IPS-18c (cell line): ENCODE results near the gene KCNJ14.

ENCODE experiments used
- H3K4me3 ChIP-seq: 2 replicates; pipeline ENCODE4 v1.7.0; 2013; ENCODE audit warnings: low read depth, mild to moderate bottlenecking, low read length, moderate library complexity; ENCODE audit not compliant: insufficient read depth
- H3K9me3 ChIP-seq: one replicate; pipeline ENCODE4 v1.6.1; 2013; ENCODE audit warnings: mild to moderate bottlenecking, low read length, moderate library complexity; ENCODE audit not compliant: control insufficient read depth, insufficient read depth

The KCNJ14 gene

DNA sequence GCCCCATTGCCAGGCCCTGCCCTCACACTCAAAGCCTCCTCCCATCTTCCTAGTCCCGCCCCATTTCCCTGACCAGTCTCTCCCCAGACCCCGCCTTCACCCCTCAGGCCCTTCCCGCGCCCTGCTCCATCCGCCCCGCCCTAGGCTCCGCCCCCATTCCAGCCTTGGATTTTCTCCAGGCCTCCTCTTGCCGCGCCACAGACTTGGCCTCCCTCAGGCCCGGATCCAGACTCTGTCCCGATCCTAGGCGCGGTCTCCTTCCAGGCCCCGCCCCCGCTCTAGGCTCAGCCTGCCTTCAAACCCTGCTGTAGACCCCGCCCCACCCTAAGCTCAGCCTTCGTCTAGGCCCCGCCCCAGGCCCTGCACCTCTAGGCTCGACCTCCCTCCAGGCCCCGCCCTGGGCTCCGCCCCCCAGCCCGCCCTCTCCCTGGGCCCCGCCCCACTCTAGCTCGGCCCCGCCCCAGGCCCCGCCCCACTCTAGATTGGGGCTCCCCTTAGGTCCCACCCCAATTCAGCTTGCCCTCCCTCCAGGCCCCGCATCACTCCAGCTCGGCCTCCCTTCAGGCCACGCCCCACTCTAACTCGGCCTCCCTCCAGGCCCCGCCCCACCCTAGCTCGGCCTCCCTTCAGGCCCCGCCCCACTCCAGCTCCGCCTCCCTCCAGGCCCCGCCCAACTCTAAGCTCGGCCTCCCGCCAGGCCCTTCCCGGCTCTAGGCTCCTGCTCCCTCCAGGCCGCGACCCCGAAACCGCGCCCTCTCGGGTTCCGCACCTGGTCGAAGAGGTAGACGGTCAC is 37.7 kb downstream of the KCNJ14 start:
- peak overlapping the region; percentile 62 for H3K4me3 ChIP-seq
- H3K9me3 ChIP-seq, result peaks cover 2% of the 10 kb centered on the region

DNA sequence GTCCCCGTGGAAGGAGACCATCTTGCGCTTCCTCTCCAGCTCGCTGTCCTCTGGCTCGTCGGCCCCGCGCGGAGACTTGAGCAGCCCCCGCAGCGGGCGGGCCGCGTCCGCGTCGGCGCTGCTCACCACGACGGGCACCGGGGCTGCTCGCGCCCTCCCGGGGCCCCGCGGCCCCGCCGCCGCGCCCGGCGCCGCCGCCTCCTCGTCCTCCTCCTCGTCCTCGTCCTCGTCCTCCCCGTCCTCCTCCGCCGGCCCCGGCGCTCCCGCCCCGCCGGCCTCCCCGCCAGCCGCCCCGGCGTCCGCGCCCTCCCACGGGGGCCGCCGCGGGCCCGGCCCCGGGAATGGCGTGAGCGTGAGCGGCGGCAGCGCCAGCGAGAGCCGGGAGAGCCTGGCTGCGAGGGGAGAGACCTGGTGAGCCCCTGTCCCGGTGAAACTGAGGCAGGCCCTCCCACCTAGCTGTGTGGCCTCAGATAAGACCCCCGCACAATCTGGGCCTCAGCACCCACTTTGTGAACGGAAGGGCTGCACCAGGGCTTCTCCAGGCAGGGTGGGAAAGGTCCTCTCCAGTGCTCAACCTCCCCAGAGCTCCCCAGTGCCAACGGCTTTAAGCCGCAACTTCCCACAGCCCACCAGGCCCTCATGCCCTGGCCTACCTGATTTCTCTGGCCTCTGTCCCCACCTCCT is 38.5 kb downstream of the KCNJ14 start:
- H3K4me3 ChIP-seq, result peak overlapping the region; percentile 62

DNA sequence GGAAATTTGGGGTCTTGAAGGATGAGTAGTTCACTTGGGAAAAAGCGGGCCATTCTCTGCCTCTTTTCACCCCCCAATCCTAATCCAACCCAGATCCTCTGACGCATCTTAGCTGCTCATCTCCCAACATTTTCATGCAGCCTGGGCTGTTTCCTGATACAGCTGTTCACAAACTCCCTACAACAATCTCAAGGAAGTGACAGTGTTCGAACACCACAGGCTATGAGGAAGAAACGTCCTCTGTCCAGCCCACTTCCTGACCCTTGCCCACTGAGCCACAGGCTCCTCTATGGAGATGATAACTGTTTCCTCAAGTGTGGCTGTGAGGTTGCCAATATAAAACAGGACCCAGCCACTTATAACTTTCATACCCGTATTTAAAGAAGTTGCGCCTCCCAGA is 40.0 kb downstream of the KCNJ14 start:
- Histone ChIP-seq H3K9me3 (peaks cover 2% of the 10 kb centered on the region), H3K4me3 (no peak overlapping the region)

More for the DNA sequence above, 38.5 kb downstream of the KCNJ14 start:
- H3K9me3 ChIP-seq, result peaks cover 2% of the 10 kb centered on the region

DNA sequence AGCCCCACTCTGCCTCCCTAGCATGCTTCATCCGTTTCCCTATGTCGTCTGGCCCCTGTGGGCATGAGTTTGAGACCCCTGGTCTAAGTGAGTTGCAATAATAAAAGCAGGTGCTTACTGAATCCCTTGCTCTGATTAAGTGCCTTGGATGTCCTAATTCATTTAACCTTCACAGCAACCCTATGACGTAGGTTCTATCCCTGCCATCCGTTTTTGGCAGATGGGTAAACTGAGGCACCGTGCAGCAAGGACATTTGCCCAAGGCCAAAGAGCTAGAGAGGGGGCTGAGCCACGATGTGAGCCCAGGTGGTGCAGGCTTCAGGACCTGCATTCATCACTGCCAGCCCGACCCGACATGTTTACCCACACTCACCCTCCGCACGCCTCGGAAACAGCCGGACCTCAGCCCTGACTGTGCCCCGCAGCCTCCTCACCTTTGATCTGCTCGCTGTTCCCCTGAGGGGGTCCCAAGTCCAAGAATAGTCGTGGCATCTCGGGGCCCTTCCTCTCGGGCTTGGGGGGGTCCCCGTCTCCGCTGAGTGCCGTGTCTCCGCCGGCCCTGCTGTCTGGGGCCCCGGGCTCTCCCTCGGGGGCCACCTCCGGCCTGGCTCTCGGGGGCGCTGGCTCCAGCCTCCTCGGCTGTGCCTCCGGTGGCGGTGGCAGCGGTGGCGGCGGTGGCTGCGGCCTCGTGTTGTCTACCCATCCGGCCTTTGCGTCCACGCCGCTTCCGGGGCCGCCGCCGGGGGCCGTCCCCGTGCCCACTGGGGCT is 41.8 kb downstream of the KCNJ14 start:
- H3K9me3 ChIP-seq, result no peaks in the 10 kb centered on the region
- no peak overlapping the region for H3K4me3 ChIP-seq

DNA sequence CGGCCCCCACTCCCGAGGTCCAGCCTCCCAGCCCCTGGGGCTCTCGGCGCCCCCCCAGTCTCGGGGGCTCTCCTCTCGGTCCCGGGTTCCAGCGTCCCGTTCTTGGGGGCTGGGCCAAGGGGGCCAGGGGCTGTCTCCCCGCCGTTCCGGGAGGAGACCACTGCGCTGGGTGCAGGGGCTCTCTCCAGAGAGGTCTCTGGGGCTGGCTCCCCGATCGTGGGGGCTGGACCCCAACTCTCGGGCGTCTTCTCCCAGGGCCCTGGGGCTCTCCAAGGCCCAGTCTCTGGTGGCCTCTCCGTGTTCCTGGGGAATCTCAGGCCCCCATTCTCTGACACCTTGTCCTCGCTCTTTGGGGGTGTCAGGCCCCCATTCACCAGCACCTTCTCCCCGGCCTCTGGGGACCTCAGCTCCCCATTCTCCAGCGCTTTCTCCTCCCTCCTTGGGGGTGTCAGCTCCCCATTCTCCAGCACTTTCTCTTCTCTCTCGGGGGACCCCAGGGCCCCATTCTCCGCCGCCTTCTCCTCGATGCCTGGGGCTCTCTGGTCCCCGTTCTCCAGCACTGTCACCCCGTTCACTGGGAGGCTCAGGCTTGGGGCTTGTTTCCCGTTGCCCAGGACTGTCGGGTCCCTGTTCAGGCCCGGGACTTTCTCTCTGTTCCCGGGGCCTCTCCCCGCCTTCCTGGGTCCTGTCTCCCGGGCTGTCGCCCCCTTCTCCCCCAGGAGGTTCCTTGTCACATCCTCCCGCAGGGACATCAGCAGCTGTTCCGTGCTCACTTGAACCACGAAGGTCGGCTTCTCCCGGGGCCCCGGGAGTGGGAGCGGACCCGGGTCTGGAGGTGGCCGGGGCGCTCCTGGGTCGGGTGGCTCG is 42.6 kb downstream of the KCNJ14 start:
- Histone ChIP-seq H3K4me3 (no peak overlapping the region), H3K9me3 (no peaks in the 10 kb centered on the region)

DNA sequence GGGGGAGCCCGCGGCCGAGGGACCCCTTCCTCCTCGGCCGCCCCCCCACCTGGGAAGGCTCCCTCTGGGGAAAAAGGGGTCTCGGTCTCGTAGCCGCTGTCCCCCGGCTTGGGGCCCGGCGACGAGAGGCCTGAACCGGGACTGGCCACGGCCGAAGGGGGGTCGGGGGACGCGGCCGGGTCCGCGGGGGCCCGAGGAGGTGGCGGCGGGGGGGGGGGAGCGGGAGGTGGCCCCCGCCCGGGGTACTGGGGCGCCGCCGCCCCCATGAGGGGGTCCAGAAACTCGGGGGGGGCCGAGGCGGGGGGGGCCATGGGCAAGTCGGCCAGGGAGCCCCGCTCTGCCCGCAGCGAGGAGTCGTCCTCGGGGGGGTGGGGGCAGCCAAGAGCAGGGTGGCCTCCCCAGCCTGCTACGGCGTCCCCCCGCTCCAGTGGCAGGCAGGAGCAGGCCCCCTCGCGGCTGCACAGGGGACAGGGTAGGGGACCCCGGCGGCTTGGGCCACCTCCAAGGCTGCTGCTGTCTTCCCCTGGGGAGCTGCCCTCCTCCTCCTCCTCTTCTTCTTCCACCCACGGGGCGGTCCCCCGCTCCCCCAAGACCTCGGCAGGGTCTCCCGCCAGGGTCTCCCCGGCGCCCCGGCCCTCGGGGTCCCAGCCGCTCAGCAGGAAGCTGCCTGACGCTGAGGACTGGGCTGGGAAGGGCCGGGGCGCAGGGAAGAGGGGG is 43.4 kb downstream of the KCNJ14 start:
- Histone ChIP-seq H3K4me3 (no peak overlapping the region), H3K9me3 (no peaks in the 10 kb centered on the region)

DNA sequence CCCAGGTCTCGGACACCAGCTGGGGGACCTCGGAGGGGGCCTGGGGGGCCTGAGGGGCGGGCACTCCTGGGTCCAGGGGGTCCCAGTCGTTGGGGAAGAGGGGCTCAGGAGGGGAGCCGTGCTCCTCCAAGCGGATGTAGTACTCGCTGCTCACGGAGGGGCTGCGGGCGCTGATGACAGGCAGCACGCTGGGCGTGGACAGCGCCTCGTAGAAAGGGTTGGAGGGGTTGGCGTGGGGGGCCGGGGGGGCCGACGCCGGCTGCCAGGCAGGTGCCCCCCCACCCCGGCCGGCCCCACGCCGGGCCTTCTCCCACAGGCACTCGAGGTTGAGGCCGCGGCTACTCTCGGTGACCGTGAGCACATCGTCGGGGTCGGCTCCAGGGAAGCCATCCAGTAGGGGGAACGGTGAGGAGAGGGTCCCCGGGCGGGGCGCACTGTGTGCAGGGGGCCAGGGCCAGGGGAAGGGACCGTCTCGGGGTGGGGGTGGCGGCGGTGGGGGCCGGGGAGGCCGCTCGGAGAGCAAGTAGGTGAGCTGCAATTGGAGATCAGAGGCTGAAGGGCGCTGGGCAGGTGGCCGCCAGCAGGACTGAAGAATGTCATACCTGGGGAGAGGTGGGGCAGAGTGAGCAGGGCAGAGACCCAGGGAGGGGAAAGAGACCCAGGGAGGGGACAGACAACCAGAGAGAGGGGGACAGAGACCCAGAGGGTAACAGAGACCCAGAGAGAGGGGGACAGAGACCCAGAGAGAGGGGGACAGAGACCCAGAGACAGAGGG is 44.1 kb downstream of the KCNJ14 start:
- no peaks in the 10 kb centered on the region for H3K9me3 ChIP-seq
- H3K4me3 ChIP-seq, result no peak overlapping the region

DNA sequence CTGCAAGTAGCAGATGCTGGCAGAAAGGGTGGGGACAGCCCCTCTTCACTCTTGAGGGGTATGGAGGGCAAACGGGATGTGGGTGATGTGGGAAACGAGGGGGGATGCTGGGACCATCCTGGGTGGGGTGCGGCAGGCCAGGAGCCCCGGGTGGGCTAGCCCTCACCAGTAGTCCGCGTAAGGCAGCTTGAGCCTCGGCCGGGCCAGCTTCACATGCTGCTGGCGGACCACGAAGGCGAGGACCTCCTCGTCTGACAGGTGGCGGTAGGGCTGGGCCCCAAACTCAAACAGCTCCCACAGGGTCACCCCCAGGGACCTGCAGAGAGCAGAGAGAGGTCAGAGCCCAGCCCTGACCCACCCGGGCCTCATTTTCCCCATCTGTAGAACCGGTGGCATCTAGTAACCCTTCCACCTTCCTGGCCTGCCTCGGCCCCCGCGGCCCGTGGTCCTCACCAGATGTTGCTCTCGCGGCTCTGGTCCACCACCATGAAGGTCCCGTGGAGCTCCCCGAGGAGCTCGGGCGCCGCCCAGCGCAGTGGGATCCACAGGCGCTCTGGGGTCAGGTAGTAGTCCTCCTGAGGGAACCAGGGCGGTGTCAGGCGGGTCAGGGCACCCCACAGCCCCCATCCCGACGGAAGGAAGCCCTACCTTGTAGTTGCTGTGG is 45.6 kb downstream of the KCNJ14 start:
- H3K9me3 ChIP-seq, result no peaks in the 10 kb centered on the region
- H3K4me3 ChIP-seq, result peak overlapping the region; percentile 74

DNA sequence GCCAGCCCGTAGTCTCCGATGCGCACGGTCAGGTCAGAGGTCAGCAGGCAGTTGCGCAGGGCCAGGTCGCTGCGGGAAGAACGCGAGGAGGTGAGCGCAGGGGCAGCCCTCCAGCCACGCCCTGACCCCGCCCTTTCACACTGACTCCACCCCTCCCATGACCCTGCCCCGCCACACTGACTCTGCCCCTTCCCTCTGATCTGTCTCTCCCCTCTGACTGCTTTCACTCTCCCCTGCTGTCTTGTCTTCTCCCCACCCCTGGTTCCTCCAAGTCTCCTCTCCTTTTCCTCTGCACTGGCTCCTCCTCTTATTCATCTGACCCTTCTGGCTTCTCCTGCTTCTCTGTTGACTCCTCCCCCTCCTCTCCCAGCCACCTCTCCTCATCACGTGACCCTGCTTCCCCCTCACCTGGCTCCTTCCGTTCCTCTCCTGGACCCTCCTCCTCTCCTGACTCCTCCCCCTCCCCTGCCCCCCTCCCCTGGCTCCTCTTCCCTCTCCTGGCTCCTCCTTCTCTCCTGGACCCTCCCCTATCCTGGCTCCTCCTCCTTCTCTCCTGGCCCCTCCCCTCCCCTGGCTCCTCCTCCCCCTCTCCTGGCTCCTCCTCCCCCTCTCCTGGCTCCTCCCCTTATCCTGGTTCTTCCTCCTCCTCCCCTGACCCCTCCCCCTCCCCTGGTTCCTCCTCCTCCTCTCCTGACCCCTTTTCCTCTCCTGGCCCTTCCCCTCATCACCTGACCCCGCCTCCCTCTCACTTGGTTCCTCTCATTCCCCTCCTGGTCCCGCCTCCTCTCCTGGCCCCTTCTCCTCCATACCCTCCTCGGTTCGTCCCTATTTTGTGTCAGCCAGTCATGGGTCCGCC is 46.3 kb downstream of the KCNJ14 start:
- Histone ChIP-seq H3K9me3 (no peaks in the 10 kb centered on the region), H3K4me3 (peak overlapping the region; percentile 74)

DNA sequence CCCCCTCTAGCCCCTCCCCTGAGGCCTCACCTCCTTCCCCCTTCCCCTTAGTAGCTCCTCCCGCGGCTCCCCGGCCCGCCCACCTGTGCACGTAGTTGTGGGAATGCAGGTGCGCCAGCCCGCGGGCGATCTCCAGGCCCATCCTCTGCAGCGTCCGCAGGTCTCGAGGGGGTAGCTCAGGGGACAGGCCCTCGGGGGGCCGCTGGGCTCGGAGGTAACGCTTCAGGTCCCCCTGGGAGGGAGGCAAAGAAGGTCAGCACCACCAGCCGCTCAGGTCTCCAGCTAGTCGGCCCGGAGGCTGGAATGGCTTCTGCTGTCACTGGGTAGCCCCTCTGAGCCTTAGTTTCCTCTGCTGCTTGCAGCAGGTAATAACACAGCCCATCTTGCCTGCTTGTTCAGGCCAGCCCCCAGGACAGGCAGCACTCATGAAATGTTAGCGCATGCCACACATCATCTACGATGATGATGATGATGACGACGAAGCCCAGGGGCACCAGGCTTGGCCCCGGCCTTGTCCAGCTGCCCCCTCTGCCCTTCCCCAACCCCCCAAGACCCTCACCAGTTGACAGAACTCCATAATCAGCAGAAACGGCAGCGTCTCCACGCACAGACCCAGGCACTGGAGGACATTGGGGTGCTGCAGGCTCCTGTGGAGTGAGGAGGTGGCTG is 47.1 kb downstream of the KCNJ14 start:
- H3K4me3 ChIP-seq, result peak overlapping the region; percentile 55
- no peaks in the 10 kb centered on the region for H3K9me3 ChIP-seq

DNA sequence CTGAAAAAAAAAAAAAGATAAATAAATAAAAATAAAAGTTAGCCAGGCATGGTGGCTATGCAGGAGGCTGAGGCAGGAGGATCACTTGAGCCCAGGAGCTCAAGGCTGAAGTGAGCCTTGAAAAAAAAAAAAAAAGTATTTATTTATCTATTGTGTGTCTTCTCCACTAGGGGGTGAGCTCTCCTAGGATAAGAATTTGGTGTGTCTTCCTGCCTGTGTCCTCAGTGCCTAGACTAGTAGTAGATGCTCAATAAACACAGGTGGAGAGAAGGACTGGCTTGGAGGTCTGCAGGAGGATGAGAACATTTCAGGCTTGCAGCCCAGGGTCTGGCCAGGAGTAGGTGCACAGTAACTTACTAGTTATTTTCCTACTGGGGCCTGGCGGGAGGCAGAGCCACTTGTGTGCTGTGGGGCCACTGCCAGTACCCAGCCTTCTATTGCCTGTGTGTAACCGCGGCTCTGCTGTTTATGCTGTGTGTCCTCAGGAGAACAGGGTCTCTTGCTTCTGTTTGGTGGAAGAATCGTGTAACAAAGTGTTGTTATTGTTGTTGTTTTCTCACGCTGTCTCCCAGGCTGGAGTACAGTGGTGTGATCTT is 50.9 kb downstream of the KCNJ14 start:
- H3K4me3 ChIP-seq, result no peak overlapping the region
- H3K9me3 ChIP-seq, result no peaks in the 10 kb centered on the region

DNA sequence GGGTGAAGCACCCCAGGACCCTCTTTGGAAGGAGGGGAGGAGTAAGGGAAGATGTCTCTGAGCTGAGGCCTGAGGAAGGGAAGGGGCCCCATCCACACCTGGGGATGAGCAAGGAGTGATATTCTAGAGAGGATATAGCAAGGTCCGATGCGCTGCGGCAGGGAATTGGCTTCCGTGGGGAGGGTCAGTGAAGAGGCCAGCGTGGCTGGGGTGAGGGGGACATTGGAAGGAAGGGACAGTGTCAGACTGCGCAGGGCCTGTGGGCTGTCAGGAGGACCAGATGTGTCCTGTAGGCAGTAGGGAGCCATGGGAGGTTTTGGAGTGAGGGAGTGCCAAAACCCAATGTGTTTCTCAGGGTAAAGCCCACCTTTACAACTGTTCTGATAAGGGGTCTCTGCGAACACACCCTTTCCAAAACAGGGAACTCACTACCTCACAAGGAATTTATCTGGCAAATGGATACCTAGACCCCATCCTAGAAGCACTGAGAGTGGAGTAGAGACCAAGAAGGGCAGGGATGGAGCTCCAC is 52.6 kb downstream of the KCNJ14 start:
- no peaks in the 10 kb centered on the region for H3K9me3 ChIP-seq
- no peak overlapping the region for H3K4me3 ChIP-seq

DNA sequence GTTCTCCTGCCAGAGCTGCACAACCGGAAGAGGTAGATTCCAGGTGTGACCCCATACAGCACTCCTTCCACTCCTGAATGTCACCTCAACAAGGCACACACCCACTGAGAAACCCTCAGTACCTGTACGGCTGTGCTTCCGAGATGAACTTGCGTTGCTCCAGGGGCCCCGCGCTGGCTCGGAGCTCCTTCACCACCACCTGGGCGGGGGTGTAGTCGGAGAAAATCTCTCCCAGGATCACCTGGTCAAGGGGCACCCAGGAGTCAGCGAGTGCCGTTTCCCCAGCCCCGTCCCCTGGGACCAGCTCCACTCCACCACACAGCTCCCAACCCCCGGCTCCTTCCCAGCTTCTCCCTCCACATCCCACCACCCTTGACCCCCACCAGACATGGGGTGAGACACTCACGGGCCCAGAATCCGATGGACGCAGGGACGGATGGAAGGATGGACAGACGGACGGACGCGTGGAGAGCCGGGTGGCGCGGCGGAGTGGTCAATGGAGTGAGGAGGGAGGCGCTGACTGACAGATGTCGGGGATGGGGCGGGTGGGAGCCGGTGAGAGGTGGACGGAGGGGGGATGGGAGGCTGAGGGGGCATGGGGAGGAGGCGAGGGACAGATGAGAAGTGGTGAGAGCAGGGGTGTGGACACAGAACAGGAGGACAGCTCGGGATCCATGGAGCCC is 53.5 kb downstream of the KCNJ14 start:
- H3K9me3 ChIP-seq, result no peaks in the 10 kb centered on the region
- no peak overlapping the region for H3K4me3 ChIP-seq
